Skeletal muscle tissue (tissue), 4 donors: ENCODE measurements around the gene DENND4C. TPM values are rescaled to one million over a fixed set of nuclear protein-coding genes. Genes with fewer than 3 reads are reported as not detected.
"Not testable (repeated sequence)": the region's sequence is repeated elsewhere in the genome, so short reads cannot be mapped to it uniquely, and the experiment has no call there.

Experiments
- H3K27ac ChIP-seq: one replicate; pipeline ENCODE4 v1.7.0; 2013; ENCODE audit warnings: mild to moderate bottlenecking, low read depth, low read length, inconsistent platforms
- H3K27me3 ChIP-seq, 3 donors: one replicate each; pipeline ENCODE4 v1.7.0; 2013; ENCODE audit warnings: low read length in 3 of 3; ENCODE audit not compliant: control insufficient read depth in 3 of 3, insufficient read depth in 3 of 3
- H3K36me3 ChIP-seq, 3 donors: one replicate each; pipeline ENCODE4 v1.7.0; 2013; ENCODE audit warnings: low read length in 3 of 3; ENCODE audit not compliant: control insufficient read depth in 3 of 3, insufficient read depth in 3 of 3
- H3K4me1 ChIP-seq, 3 donors: one replicate each; pipeline ENCODE4 v1.7.0; 2013; ENCODE audit warnings: low read length in 3 of 3, mild to moderate bottlenecking in 3 of 3; ENCODE audit not compliant: control insufficient read depth in 3 of 3, insufficient read depth in 3 of 3
- H3K4me3 ChIP-seq, 3 donors: one replicate each; pipeline ENCODE4 v1.7.0; 2013; ENCODE audit warnings: low read length in 3 of 3
- H3K9ac ChIP-seq, 3 donors: one replicate each; pipeline ENCODE4 v1.7.0; 2013; ENCODE audit warnings: low read length in 3 of 3, mild to moderate bottlenecking in 3 of 3, moderate library complexity in 2 of 3, low read depth in 1 of 3
- H3K9me3 ChIP-seq, 3 donors: one replicate each; pipeline ENCODE4 v1.7.0; 2013; ENCODE audit warnings: low read length in 3 of 3; ENCODE audit not compliant: control insufficient read depth in 3 of 3
- total RNA-seq: library from RNA; depleted of rRNA; stranded (reverse); fragments of >200 nt; gene quantifications from one replicate; pipeline ENCODE4 v1.2.3, GENCODE V29; 2014
- donor health status: Osteomylitis.

Gene DENND4C
- total RNA-seq, 1 donor from 2014 or later: 74.6 TPM

DNA sequence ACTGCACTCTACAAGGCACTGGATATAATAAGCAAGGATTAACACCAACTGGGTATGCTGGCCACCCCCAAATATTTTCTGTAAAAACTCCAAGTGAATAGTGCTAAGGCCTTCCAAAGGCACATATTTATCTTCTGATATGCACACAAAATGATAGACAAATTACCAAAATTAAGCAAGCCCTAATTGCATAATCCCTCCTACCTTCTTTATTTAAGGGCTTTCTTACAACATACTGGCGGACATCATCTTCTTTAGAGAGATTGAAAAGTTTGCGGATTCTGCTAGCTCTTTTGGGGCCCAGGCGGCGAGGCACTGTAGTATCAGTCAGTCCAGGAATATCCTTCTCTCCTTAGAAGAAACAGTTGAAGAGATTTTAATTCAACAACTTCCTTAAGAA lies 147.7 kb downstream of the DENND4C start:
- peaks cover 9 to 15% (median 14%) of the 10 kb centered on the region in 3 donors for H3K4me1 ChIP-seq
- no peak overlapping the region for H3K4me3 ChIP-seq
- peaks cover 22 to 54% (median 41%) of the 10 kb centered on the region in 3 donors for H3K36me3 ChIP-seq
- no peak overlapping the region for H3K27ac ChIP-seq
- H3K27me3 ChIP-seq: no peaks in the 10 kb centered on the region
- H3K9me3 ChIP-seq: no peaks in the 10 kb centered on the region
- peak overlapping the region in 1 of 3 donors; percentile 2 for H3K9ac ChIP-seq

DNA sequence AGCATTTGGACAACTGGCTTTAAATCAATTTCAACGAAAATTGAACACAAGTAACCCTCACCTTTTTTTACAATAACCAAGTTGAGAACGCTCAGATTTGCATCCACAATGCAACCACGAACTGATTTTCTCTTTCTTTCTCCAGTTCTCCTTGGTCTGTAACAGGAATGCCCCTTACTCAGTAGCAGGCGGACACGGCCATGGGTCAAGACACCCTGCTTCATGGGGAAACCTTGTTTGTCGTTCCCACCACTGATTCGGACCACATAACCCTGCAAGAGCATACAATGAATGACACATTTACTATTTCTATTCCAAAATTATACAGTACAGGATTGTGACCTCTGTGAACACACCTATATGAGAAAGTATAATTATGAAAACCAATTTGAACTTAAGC lies 148.2 kb downstream of the DENND4C start:
- Histone ChIP-seq H3K4me3 (no peak overlapping the region), H3K9ac (peak overlapping the region in 1 of 3 donors; percentile 28), H3K36me3 (peaks cover 22 to 52% (median 41%) of the 10 kb centered on the region in 3 donors), H3K27me3 (no peaks in the 10 kb centered on the region), H3K4me1 (peaks cover 9 to 15% (median 14%) of the 10 kb centered on the region in 3 donors), H3K9me3 (no peaks in the 10 kb centered on the region), H3K27ac (no peak overlapping the region)

DNA sequence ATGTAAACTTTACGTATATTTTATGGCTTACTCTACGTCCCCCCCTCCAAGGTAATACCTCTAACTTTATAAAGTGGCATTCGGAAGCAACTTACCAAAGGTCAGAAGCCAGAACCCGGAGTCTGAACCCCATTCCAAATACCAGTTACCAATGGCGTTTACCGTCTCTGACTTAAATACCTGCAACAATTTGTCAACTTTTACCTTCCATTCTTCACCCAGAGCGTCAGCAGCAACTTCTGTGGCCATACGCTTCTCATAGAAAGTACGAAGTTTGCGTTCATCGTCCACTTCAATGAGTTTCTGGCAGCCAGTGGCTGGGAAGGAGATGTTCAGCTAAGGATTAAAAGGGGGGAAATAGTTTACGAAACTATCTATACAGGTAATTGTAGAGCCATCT lies 148.8 kb downstream of the DENND4C start:
- Histone ChIP-seq H3K9me3 (no peaks in the 10 kb centered on the region), H3K36me3 (peaks cover 22 to 46% (median 40%) of the 10 kb centered on the region in 3 donors), H3K27me3 (no peaks in the 10 kb centered on the region), H3K9ac (peak overlapping the region; percentile 85 to 91 (median 89)), H3K27ac (peak overlapping the region; percentile 86), H3K4me3 (peak overlapping the region; percentile 78 to 96 (median 92)), H3K4me1 (peaks cover 9 to 15% (median 14%) of the 10 kb centered on the region in 3 donors)

DNA sequence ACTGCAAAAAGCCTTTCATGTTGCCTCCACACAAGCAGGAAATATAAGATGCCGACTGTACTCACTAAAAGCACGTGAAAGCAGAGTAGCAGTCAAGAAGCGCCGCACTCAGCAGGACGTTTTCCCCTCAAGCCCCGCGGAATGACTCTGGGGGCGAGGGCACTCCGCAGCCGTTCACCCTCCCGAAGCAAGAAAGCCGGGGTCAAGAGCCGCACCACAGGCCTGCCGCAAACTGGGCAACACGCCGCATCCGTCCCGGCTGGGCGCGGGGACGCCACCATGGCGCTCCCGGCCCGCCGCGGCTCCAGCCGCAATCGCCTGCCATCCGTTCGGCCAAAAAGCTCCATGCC lies 149.2 kb downstream of the DENND4C start:
- peaks cover 22 to 42% (median 36%) of the 10 kb centered on the region in 3 donors for H3K36me3 ChIP-seq
- peaks cover 9 to 15% (median 14%) of the 10 kb centered on the region in 3 donors for H3K4me1 ChIP-seq
- H3K9me3 ChIP-seq: no peaks in the 10 kb centered on the region
- H3K27me3 ChIP-seq: no peaks in the 10 kb centered on the region
- peak overlapping the region; percentile 85 to 91 (median 89) for H3K9ac ChIP-seq
- H3K4me3 ChIP-seq: peak overlapping the region; percentile 78 to 96 (median 92)
- H3K27ac ChIP-seq: peak overlapping the region; percentile 86

DNA sequence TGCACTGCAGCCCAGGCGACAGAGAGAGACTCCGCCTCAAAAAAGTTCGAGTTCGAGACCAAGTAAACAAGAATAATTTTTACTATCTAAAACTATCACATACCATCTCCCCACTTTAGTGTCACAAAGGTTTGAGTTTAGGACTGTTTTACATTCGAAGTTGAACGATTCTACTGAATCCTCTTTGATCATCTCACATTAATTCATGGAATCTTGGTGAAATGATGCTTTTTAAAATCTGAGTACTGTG lies 150.3 kb downstream of the DENND4C start:
- Histone ChIP-seq H3K36me3 (peaks cover 16 to 32% (median 26%) of the 10 kb centered on the region in 3 donors), H3K27me3 (no peaks in the 10 kb centered on the region), H3K9me3 (no peaks in the 10 kb centered on the region)

DNA sequence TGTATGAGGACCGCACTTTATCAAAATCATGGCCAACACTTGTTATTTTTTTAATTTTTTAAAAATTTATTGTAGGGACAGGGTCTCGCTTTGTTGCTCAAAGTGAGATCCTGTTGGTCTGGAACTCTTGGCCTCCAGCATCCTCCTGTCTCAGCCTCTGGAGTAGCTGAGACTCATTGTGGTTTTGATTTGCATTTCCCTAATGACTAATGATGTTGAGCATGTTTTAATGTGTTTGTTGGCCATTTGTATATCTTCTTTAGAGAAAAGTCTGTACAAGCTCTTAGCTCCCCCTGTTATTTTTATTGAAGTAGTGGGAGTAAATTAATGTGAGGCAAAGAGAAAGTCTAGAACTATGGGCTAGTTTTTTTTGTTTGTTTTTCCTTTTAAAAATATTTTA lies 151.2 kb downstream of the DENND4C start:
- no peak overlapping the region for H3K4me3 ChIP-seq
- peaks cover 9 to 15% (median 14%) of the 10 kb centered on the region in 3 donors for H3K4me1 ChIP-seq
- H3K36me3 ChIP-seq: peaks cover 12 to 24% (median 19%) of the 10 kb centered on the region in 3 donors
- no peak overlapping the region for H3K27ac ChIP-seq
- H3K27me3 ChIP-seq: no peaks in the 10 kb centered on the region
- H3K9ac ChIP-seq: no peak overlapping the region
- H3K9me3 ChIP-seq: no peaks in the 10 kb centered on the region

More for the DNA sequence above, 150.3 kb downstream of the DENND4C start:
- peak overlapping the region; percentile 86 for H3K27ac ChIP-seq
- H3K4me1 ChIP-seq: peaks cover 9 to 15% (median 14%) of the 10 kb centered on the region in 3 donors
- peak overlapping the region; percentile 78 to 96 (median 92) for H3K4me3 ChIP-seq
- H3K9ac ChIP-seq: peak overlapping the region; percentile 85 to 91 (median 89)

DNA sequence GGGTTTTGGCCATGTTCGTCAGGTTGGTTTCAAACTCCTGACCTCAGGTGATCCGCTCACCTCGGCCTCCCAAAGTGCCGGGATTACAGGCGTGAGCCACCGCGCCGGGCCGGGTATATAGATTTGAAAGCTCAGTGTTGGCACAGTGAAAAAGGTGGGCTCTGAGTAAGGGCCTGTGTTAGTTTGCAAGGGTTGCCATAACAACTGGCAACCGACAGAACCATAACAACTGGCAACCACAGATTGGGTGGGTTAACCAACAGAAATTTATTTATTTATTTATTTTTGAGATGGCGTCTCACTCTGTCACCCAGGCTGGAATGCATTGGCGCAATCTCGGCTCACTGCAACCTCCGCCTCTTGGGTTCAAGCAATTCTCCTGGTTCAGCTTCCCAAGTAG lies 154.7 kb downstream of the DENND4C start:
- H3K36me3 ChIP-seq, H3K4me1 ChIP-seq, H3K4me3 ChIP-seq, H3K27ac ChIP-seq, H3K9me3 ChIP-seq, H3K27me3 ChIP-seq, H3K9ac ChIP-seq: not testable (repeated sequence)

DNA sequence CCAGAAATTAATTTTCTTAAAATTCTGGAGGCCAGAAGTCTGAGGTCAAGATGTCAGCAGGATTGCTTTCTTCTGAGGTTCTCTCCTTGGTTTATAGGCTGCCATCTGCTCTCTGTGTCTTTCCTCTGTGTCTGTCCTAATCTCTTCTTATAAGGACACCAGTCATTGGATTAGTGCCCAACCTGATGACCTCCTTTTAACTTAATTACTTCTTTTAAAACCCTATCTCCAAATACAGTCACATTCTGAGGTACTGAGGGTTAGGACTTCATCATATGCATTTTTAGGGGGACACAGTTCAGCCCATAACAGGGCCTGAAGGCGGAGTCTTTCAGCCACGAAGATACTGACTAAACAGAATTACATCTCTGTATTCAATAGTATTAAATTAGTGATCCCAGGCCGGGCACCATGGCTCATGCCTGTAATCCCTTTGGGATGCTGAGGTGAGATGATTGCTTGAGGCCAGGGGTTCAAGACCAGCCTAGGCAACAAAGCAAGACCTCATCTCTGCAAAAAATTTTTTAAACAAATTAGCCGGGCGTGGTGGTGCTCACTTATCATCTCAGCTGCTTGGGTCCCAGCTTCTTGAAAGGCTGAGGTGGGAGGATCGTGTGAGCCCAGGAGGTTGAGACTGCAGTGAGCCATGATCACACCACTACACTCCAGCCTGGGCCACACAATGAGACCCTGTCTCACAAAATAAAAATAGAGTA lies 155.5 kb downstream of the DENND4C start:
- Histone ChIP-seq H3K36me3 (no peaks in the 10 kb centered on the region), H3K27me3 (no peaks in the 10 kb centered on the region), H3K9me3 (no peaks in the 10 kb centered on the region), H3K4me1 (peaks cover 0 to 3% (median 0%) of the 10 kb centered on the region in 3 donors), H3K4me3 (no peak overlapping the region), H3K9ac (no peak overlapping the region), H3K27ac (no peak overlapping the region)

DNA sequence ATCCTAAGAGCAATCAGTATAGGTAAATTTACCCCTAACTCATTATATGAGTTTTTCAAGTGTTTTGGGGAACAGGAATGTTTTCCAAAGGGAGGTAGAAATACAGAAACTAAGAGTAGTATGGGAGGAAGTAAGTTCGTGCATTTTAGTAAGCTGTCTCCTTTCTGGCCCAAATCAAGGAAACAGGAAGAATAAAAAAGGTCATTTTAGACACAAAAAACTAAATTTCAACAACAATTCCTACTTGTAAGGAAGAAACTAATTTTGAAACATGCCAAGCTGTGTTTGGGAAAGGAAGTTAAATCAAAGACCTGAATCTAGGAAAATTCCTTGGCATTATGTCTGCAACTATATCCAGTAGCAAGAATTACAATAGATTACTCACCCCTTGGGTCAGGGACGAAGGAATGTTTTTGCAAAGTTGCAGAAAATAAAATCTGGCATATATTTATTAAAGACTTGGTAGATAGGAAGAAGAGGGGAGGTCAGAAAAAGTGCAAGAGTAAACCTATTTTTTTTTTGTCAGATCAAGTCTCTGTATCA lies 156.1 kb downstream of the DENND4C start:
- H3K27ac ChIP-seq: no peak overlapping the region
- H3K4me1 ChIP-seq: no peaks in the 10 kb centered on the region
- no peaks in the 10 kb centered on the region for H3K9me3 ChIP-seq
- H3K36me3 ChIP-seq: no peaks in the 10 kb centered on the region
- H3K9ac ChIP-seq: no peak overlapping the region
- no peak overlapping the region for H3K4me3 ChIP-seq
- H3K27me3 ChIP-seq: no peaks in the 10 kb centered on the region

DNA sequence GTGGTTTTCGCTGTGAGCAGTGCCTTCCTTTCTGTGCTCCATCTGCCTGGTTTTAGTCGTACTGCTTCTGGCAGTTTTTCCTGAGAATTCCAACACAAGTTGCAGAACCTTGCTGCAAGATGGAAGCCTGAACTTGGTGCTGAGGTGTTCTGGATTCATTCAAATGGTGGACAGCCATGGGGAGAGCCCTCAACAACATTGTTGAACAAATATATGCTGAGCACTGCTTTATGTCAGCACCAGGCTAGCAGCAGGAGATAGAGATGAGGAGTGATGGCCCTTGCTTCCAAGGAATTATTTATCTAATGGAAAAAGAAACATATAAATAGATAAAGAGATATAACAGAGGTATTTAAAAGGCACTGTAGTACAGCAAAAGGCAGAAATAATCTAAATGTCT lies 156.8 kb downstream of the DENND4C start:
- Histone ChIP-seq H3K27ac (no peak overlapping the region), H3K4me1 (no peaks in the 10 kb centered on the region), H3K9me3 (no peaks in the 10 kb centered on the region), H3K27me3 (no peaks in the 10 kb centered on the region), H3K4me3 (no peak overlapping the region), H3K36me3 (no peaks in the 10 kb centered on the region), H3K9ac (no peak overlapping the region)
